SJSA1 (cell line): ENCODE measurements around the gene MRPS27. TPM values are rescaled to one million over a fixed set of nuclear protein-coding genes. Genes with fewer than 3 reads are reported as not detected.

ENCODE experiments used
- DNase-seq, 2 experiments: peaks; one replicate each; pipeline ENCODE4 v3.0.0-alpha.2; 2015 to 2020; ENCODE audit warnings: low spot score in 2 of 2, low read depth in 1 of 2
- H3K27ac ChIP-seq: fragments of 250-450 bp; sonication (Bioruptor Pico); 2 replicates; pipeline ENCODE4 v1.5.1; 2020; ENCODE audit warnings: mild to moderate bottlenecking, moderate library complexity
- H3K27me3 ChIP-seq: fragments of 250-450 bp; sonication (Bioruptor Pico); replicated peaks from 2 replicates; pipeline ENCODE4 v1.5.1; 2020; ENCODE audit warnings: mild to moderate bottlenecking, moderate library complexity
- H3K36me3 ChIP-seq: fragments of 250-450 bp; sonication (Bioruptor Pico); 2 replicates; pipeline ENCODE4 v1.5.1; 2020; ENCODE audit warnings: mild to moderate bottlenecking
- H3K4me1 ChIP-seq: fragments of 250-450 bp; sonication (Bioruptor Pico); replicated peaks from 2 replicates; pipeline ENCODE4 v1.6.1; 2021; ENCODE audit warnings: mild to moderate bottlenecking
- H3K4me3 ChIP-seq: fragments of 250-450 bp; sonication (Bioruptor Pico); 2 replicates; pipeline ENCODE4 v1.5.1; 2020; ENCODE audit warnings: mild to moderate bottlenecking
- H3K9me3 ChIP-seq: fragments of 250-450 bp; sonication (Bioruptor Pico); replicated peaks from 2 replicates; pipeline ENCODE4 v1.5.1; 2020; ENCODE audit warnings: mild to moderate bottlenecking
- total RNA-seq: library from RNA; depleted of rRNA; stranded (reverse); fragments of >200 nt; shearing (Covaris generic); gene quantifications from 2 replicates; pipeline ENCODE4 v1.2.3, GENCODE V29; 2014

MRPS27 gene
- total RNA-seq, 1 experiment from 2014 or later, result 57.3 TPM

DNA sequence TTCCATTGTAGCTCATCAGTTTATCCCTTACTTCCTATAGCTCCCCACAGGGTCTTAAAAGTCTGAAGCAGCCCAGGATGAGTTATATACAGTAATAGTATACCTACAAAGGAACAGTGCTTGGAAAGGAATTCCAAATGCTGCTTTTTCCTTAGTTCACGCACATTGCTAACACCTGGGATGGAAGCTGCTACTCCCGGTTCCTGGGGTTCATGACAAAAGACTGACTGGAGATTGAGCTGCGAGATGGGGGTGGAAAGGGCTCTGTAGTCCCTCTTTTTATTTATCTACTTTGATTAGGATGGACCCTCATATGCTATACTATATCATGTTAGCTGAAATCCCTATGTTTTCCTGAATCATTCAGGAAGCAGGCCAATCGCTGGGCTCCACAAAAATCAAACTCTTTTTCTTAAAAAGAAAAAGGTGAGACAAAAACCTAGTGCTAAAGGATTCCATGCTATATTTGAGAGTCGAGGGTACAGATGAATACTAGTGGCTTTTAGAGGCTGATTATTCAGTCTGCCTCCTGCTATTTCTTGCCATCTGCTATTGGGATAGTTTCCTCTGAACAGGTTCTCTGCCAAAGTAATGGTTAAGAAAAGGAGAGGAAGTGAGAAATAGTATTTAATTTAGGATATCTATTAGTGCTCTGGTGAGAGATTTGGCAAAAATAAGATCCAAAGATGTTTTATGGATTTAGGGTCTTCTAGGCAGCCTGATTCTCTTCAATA, 81.2 kb downstream of the MRPS27 start:
- Histone ChIP-seq H3K4me1 (peaks cover 32% of the 10 kb centered on the region), H3K9me3 (no peaks in the 10 kb centered on the region), H3K36me3 (peaks cover 19% of the 10 kb centered on the region), H3K27ac (no peak overlapping the region), H3K27me3 (no peaks in the 10 kb centered on the region), H3K4me3 (no peak overlapping the region)
- no peak for DNase-seq

DNA sequence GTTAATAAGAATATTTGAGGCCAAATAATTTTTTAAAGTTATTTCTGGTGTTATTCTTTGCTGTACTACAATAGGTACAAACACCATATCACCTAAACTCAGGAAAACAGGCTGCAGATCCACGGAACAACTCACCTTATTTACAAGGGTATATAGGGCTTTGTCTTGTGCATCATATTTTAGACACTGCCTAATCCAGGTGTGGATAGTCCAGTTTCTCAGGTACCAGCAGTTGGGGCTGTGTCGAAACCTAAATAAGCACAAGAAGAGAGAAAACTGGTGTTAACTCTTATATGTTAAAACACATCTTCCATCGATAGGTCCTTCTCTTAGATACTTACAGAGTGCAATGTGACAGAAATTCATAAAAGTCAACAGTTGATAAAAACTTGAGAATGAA, 82.2 kb downstream of the MRPS27 start:
- Histone ChIP-seq H3K27me3 (no peaks in the 10 kb centered on the region), H3K4me3 (no peak overlapping the region), H3K9me3 (no peaks in the 10 kb centered on the region), H3K27ac (no peak overlapping the region), H3K36me3 (peaks cover 22% of the 10 kb centered on the region), H3K4me1 (peaks cover 26% of the 10 kb centered on the region)
- no peak for DNase-seq

DNA sequence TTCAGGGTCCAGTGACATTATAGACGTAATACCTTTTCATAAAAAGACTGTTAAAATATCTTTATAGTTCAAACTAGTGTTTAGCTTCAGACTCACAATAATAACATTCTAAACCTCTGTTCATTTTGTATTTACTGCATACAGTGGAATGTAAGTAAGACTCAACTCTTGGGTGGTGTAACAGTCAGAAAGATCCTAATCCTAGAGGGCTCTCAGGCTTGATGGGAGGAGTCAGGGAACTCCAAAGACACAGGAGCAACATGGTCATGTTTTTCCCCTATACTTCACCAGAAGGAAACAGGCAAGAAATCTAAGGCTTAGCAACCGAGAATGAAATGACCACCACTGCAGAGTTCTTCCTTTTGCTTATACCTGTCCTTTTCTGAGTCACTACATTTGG, 82.6 kb downstream of the MRPS27 start:
- no peak overlapping the region for H3K27ac ChIP-seq
- peaks cover 21% of the 10 kb centered on the region for H3K4me1 ChIP-seq
- no peak overlapping the region for H3K4me3 ChIP-seq
- peaks cover 22% of the 10 kb centered on the region for H3K36me3 ChIP-seq
- H3K27me3 ChIP-seq, result no peaks in the 10 kb centered on the region
- DNase-seq, result no peak
- H3K9me3 ChIP-seq, result no peaks in the 10 kb centered on the region

DNA sequence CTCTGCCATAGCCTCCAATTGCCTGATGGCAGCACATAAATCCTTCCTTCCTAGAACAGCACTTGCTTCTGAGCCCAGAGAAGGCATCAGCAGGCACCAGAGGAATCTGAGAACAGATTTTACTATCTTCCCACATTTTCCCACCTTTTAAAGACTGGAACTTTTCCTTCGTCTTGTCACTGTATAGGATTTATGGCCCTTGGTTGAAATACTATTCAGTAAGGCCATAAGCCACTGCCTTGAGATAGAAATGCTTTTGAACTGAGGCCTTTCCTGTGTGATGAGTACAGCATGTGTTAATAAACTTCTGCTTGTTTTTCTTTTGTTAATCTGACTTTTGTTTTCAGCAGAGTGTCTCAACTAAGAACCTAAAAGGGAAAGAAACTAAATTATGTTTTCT, 84.3 kb downstream of the MRPS27 start:
- no peaks in the 10 kb centered on the region for H3K27me3 ChIP-seq
- peaks cover 20% of the 10 kb centered on the region for H3K4me1 ChIP-seq
- no peak overlapping the region for H3K4me3 ChIP-seq
- H3K9me3 ChIP-seq, result no peaks in the 10 kb centered on the region
- no peak for DNase-seq
- peaks cover 32% of the 10 kb centered on the region for H3K36me3 ChIP-seq
- no peak overlapping the region for H3K27ac ChIP-seq

DNA sequence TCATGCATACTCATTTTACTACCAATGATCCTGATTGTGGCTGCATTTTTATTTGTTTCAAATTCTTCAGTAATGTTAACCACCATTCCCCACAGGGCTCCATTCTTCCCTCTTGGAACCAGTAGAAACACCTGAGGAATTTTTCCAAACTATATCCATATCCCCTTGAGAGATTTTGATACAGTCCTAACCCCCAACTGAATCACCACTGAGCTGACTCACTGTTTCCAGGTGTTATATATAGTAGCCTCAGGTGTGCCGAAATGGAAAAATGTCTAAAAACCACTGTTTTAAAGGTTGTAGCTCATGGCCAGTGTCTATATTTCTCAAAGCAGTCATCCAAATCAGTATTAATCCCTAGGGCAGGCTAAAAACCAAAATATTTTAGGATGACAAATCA, 85.2 kb downstream of the MRPS27 start:
- Histone ChIP-seq H3K9me3 (no peaks in the 10 kb centered on the region), H3K4me1 (peaks cover 20% of the 10 kb centered on the region), H3K36me3 (peaks cover 34% of the 10 kb centered on the region), H3K27ac (peak overlapping the region; percentile 52), H3K27me3 (no peaks in the 10 kb centered on the region), H3K4me3 (no peak overlapping the region)
- no peak for DNase-seq

DNA sequence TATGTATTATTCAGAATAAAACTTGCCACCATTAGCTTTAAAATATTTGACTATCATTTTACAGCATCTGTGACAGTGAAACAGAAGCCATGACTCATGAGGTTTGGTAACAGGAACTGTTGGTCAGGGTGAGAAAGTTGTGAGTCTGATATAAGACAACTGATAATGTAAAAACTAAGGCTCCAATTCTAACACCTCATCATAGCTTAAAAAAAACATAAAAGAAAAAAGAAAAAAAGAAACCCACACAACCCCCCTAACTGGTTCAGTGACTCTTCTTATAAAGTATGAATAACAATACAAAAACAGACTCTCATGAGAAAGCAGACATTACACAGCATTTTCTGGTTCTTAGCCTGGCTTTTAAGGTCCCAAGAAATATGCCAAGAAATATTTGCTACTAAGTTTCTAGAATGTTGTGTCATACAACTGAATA, 85.8 kb downstream of the MRPS27 start:
- peaks cover 20% of the 10 kb centered on the region for H3K4me1 ChIP-seq
- peak in 1 of 2 experiments; percentile 54 for DNase-seq
- H3K27me3 ChIP-seq, result no peaks in the 10 kb centered on the region
- H3K4me3 ChIP-seq, result no peak overlapping the region
- no peaks in the 10 kb centered on the region for H3K9me3 ChIP-seq
- peak overlapping the region; percentile 52 for H3K27ac ChIP-seq
- H3K36me3 ChIP-seq, result peaks cover 39% of the 10 kb centered on the region

DNA sequence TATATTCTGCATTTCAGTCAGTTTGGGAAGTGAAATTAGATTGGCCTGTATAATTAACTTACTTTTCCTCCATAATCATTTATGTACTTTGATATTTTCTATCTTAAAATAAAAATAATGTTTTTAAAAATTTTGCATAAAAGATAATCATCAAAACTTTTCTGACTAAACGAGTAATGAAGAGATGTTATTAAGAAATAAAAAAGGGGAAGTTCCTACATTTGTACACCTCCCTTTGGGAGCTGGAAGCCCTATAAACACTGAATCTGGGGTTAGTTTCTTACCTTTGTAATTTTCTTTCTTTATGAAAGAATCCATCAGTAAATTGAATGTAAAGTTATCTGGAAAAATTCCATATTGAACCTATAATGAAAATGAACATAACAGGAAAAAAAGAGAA, 86.2 kb downstream of the MRPS27 start:
- Histone ChIP-seq H3K36me3 (peaks cover 42% of the 10 kb centered on the region), H3K4me3 (no peak overlapping the region)

DNA sequence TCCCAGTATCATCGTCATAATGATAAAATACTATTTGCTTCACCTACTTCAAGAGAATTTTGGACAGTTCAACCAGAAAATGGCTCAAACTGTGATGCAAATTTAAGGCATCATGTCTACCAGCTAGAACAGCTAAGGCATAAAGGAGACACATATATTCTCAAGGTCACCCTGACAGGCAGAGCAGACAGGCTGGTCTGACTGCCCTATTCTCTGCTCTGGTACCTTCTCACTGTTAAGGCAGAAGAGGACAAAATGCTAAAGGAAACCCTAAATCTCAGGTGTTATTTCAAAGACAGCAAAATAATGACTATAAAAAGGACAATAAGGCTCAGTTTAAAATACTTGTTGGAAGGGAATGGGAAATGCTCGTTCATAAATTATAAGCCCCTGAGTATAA, 87.2 kb downstream of the MRPS27 start:
- DNase-seq, result no peak
- Histone ChIP-seq H3K27ac (no peak overlapping the region), H3K27me3 (no peaks in the 10 kb centered on the region), H3K4me1 (peaks cover 20% of the 10 kb centered on the region), H3K4me3 (no peak overlapping the region), H3K36me3 (peaks cover 47% of the 10 kb centered on the region), H3K9me3 (no peaks in the 10 kb centered on the region)

More for the DNA sequence above, 86.2 kb downstream of the MRPS27 start:
- Histone ChIP-seq H3K4me1 (peaks cover 20% of the 10 kb centered on the region), H3K27me3 (no peaks in the 10 kb centered on the region), H3K27ac (peak overlapping the region; percentile 52; the same call in 1 of the 2 replicates), H3K9me3 (no peaks in the 10 kb centered on the region)
- DNase-seq, result no peak

DNA sequence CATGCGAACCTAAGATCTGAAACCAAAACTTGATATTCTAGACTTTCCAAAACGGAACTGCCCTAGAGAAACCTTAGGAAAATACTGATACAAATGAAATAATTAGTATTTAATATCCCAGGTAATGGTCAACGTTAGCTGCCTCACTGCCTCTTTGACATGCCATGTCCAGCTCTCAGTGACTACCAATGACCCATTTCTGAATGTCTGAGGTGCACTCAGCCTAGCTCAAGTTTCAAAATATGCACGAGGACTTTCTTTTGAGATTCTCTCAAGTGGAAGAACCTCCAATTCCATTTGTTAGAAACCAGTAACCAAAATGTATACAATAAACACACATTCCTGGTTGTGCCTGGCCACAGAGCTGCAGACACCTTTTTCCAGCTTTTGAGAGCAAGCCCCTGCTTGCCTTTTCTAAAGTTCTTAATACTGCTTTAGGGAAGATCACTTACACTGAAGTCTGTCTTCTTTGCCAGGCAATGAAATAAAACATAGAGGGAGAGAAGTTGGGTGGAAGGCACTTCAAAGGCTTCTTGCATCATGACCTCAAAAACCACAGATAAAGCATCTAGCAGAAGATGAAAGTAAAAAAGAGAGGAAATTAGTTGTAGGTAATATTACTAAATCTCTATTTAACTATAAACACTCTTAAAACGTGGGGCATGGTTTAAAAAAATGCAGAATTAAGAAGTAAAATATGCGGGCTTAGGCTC, 87.9 kb downstream of the MRPS27 start:
- Histone ChIP-seq H3K27ac (no peak overlapping the region), H3K4me3 (no peak overlapping the region), H3K4me1 (peaks cover 20% of the 10 kb centered on the region), H3K27me3 (no peaks in the 10 kb centered on the region), H3K9me3 (no peaks in the 10 kb centered on the region), H3K36me3 (peaks cover 50% of the 10 kb centered on the region)
- no peak for DNase-seq

DNA sequence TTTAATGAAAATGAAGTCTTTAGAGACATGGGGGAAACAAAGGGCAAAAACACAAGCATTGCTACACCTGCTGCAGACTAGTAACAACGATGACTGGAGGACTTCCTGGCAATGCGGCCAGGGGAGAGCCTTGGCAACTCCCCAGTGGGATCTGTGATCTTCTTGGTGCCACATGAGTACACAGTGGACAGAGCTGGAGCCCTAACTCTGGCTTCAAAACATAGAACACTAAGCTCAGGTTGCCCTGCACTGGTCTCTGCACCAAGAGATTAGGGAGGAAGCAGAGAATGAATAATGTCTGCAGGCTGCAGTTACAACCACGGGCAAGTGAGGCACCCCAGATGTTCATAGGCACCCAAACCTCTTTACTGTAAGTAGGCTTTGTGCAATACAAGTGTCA, 91.1 kb downstream of the MRPS27 start:
- Histone ChIP-seq H3K27me3 (no peaks in the 10 kb centered on the region), H3K4me1 (peaks cover 7% of the 10 kb centered on the region), H3K36me3 (peaks cover 61% of the 10 kb centered on the region), H3K4me3 (no peak overlapping the region), H3K9me3 (no peaks in the 10 kb centered on the region), H3K27ac (no peak overlapping the region)
- no peak for DNase-seq

DNA sequence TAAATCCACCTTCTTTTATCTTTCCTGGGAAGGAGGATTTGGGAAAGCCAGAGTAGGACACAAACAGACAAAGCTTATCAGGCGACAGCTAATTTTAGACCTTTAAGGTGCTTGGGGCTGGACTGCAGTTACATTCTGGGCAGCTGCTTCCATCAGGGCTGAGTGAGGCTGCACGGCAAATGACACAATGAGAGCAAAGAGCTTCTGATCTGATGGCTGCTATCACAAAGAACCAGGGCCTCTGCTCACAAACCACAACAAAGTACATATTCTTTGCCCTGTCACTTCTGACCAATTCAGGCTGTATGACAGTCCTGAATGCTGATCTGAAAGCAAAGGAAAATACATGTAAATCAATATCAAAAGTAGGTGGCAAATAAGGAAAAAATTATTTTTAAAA, 93.1 kb downstream of the MRPS27 start:
- Histone ChIP-seq H3K27ac (no peak overlapping the region), H3K36me3 (peaks cover 76% of the 10 kb centered on the region), H3K4me1 (peaks cover 6% of the 10 kb centered on the region; the same call in 1 of the 2 replicates), H3K4me3 (no peak overlapping the region), H3K27me3 (no peaks in the 10 kb centered on the region), H3K9me3 (no peaks in the 10 kb centered on the region)
- DNase-seq, result no peak

DNA sequence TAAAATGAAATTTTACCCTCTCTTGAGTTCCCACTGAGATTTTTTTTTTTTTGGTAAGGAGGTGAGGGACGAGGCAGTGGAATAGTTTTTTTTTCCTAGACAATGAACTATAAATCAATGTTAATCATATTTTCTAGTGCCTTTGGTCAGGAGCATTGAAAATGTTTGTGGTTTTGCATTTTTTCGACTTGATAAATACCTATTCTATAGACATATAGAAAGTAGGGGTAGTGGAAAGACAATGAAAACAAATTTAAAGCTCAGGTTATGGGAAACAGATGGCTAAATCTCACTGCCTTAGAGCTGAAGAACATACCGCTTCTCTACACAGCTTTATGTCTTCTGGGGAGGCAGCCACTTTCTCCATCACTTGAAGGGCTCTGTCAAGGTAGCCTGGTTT, 94.3 kb downstream of the MRPS27 start:
- peaks cover 6% of the 10 kb centered on the region; the same call in 1 of the 2 replicates for H3K4me1 ChIP-seq
- no peak overlapping the region for H3K4me3 ChIP-seq
- no peak overlapping the region for H3K27ac ChIP-seq
- peaks cover 79% of the 10 kb centered on the region for H3K36me3 ChIP-seq
- no peaks in the 10 kb centered on the region for H3K27me3 ChIP-seq
- no peaks in the 10 kb centered on the region for H3K9me3 ChIP-seq
- DNase-seq, result no peak

DNA sequence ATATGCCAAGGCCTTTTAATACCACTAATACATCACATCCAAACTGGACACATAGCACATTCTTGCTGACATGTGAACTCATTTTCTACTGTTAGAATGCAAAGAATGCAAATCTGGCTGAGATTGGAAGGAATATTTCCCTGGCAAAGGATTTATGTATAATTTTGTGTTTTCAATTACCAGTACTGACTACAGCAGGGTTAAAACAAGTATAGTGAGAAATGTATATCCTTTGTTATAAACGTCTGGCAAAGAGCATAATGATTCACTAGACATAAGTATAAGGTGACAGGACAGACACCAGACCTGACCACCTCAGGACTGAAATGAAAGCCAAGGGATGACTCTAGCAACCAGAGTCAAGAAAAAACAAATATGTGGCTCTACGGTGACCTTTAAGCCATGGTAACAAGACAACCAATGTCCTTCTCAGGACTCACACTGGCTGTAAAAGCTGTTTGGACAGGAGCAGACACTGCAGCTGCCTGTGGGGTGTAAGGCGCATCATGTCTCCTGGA, 95.0 kb downstream of the MRPS27 start:
- no peak for DNase-seq
- Histone ChIP-seq H3K4me1 (peaks cover 6% of the 10 kb centered on the region; the same call in 1 of the 2 replicates), H3K4me3 (no peak overlapping the region), H3K27ac (0 out of 2 replicates have a peak overlapping the region, but pooled peaks have one; percentile 10), H3K27me3 (no peaks in the 10 kb centered on the region), H3K9me3 (no peaks in the 10 kb centered on the region), H3K36me3 (peaks cover 84% of the 10 kb centered on the region)

DNA sequence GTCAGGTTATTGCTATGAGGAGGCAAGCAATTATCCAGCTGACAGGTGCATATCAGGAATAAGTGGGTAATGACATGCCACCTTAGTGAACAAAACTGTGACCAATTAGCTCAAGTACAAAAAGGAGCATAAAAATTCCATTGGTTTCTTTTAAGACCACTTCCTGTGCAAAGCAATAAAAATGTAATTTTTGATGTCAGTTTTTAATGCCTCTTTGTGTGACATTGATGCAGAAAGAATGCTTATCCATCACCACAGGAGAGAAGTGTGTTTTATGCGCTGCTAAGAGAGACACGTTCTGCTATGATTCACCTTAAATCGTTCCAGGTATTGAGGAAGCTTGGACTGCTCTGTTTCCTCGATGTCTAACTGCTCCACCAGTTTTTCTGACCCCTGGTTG, 96.7 kb downstream of the MRPS27 start:
- H3K9me3 ChIP-seq, result no peaks in the 10 kb centered on the region
- no peak for DNase-seq
- no peak overlapping the region for H3K4me3 ChIP-seq
- H3K27ac ChIP-seq, result no peak overlapping the region
- H3K36me3 ChIP-seq, result peaks cover 89% of the 10 kb centered on the region
- peaks cover 6% of the 10 kb centered on the region; the same call in 1 of the 2 replicates for H3K4me1 ChIP-seq
- no peaks in the 10 kb centered on the region for H3K27me3 ChIP-seq
